GM12865 (cell line): Measurements from ENCODE around the gene GET3.

Experiments
- DNase-seq: peaks from one replicate; pipeline ENCODE4 v3.0.0; 2010; ENCODE audit warnings: low read depth
- H3K4me3 ChIP-seq: 2 replicates; pipeline ENCODE4 v1.5.1; 2011; ENCODE audit warnings: mild to moderate bottlenecking, low read depth, low read length, control low read depth
- TF ChIP-seq, protein P1 (sequence below): IDR thresholded peaks from 2 replicates; pipeline ENCODE4 v1.5.1; 2011; ENCODE audit warnings: low read length, control low read depth, low read depth, inconsistent platforms; ENCODE audit not compliant: insufficient read depth; ENCODE audit errors: missing control alignments

The GET3 gene

GRCh38 chr19:12715929-12716328, 21.4 kb upstream of the GET3 start:
- DNase-seq: no peak
- TF ChIP-seq, protein P1, sequence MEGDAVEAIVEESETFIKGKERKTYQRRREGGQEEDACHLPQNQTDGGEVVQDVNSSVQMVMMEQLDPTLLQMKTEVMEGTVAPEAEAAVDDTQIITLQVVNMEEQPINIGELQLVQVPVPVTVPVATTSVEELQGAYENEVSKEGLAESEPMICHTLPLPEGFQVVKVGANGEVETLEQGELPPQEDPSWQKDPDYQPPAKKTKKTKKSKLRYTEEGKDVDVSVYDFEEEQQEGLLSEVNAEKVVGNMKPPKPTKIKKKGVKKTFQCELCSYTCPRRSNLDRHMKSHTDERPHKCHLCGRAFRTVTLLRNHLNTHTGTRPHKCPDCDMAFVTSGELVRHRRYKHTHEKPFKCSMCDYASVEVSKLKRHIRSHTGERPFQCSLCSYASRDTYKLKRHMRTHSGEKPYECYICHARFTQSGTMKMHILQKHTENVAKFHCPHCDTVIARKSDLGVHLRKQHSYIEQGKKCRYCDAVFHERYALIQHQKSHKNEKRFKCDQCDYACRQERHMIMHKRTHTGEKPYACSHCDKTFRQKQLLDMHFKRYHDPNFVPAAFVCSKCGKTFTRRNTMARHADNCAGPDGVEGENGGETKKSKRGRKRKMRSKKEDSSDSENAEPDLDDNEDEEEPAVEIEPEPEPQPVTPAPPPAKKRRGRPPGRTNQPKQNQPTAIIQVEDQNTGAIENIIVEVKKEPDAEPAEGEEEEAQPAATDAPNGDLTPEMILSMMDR: no peak
- H3K4me3 ChIP-seq: no peak overlapping the region

DNA sequence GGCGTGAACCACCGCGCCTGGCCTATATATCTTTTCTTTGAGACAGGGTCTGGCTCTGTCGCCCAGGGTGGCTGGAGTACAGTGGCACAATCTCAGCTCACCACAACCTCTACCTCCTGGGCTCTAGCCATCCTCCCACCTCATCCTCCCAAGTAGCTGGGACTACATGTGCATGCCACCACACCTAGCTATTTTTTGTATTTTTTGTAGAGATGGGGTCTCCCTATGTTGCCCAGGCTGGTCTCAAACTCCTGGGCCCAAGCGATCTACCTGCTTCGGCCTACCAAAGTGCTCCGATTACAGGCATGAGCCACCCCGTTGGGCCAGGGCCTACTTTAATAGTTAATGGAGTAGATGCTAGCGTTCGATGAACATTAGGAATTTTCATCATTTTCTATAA, 17.0 kb upstream of the GET3 start:
- H3K4me3 ChIP-seq: peak overlapping the region; percentile 94
- TF ChIP-seq, protein P1: no peak
- DNase-seq: no peak

- no peak for DNase-seq
- peak overlapping the region; percentile 94 for H3K4me3 ChIP-seq
- TF ChIP-seq, protein P1: no peak
Observed at GRCh38 chr19:12720851-12721655, 16.2 kb upstream of the GET3 start.

- DNase-seq: peak; percentile 77
- peak overlapping the region; percentile 94 for H3K4me3 ChIP-seq
- TF ChIP-seq, protein P1: no peak
Observed at GRCh38 chr19:12721656-12722565, 15.4 kb upstream of the GET3 start.

GRCh38 chr19:12722566-12723380, 14.5 kb upstream of the GET3 start:
- TF ChIP-seq, protein P1: no peak
- peak overlapping the region; percentile 94 for H3K4me3 ChIP-seq

DNA sequence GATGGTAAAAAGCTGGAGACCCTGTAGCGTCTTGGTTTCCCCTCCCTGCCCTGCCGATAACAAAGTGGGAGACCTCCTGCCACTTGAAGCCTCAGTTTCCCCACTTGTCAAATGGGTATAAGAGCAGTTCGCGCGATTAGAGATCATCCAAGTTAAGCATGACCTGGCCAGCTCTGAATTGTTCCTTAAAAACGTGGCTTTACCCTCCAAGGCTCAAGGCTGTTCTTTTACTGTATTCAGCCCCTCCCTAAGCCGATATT, 14.0 kb upstream of the GET3 start:
- DNase-seq: peak; percentile 26
- TF ChIP-seq, protein P1: no peak
- peak overlapping the region; percentile 94 for H3K4me3 ChIP-seq

More at GRCh38 chr19:12722566-12723380, 14.5 kb upstream of the GET3 start:
- peak; percentile 99 for DNase-seq
